ENCODE data around the gene OR1E1. TPM values are rescaled to one million over a fixed set of nuclear protein-coding genes. Genes with fewer than 3 reads are reported as not detected.
"Not testable (repeated sequence)": the region's sequence is repeated elsewhere in the genome, so short reads cannot be mapped to it uniquely, and the experiment has no call there.

The OR1E1 gene
- not detected for total RNA-seq

- H3K4me3 ChIP-seq = no peak within 1 kb of the TSS
- no peaks in the 10 kb centered on the region for H3K36me3 ChIP-seq
- H3K4me1 ChIP-seq (ENCODE audit: control insufficient read depth in 1 of 2, low read depth in 2 of 2) = no peaks in the 10 kb centered on the region
- no peak for TF ChIP-seq CTCF (IDR thresholded peaks at IDR 0.05)
- DNase-seq (ENCODE audit: low spot score) (no peak), ATAC-seq (ENCODE audit: insufficient number of reproducible peaks, low FRiP score, low read depth) (no peak)
- no peaks in the 10 kb centered on the region for H3K27me3 ChIP-seq (replicated peaks; ENCODE audit: insufficient read depth)
- no peaks in the 10 kb centered on the region for H3K9me3 ChIP-seq
- no peak within 1 kb of the TSS for H3K27ac ChIP-seq
Measured at GRCh38 chr17:3398310-3398709, at the start of gene OR1E1. Gene OR1E1, minus strand, starts transcription at chr17:3398410. Its CDS starts 0 bp downstream, at chr17:3398410.

GRCh38 chr17:3447625-3448024 lies 49.4 kb upstream of the OR1E1 start:
- Histone ChIP-seq H3K4me1 (ENCODE audit: control insufficient read depth in 1 of 2, low read depth in 2 of 2) (no peaks in the 10 kb centered on the region), H3K27ac (no peak overlapping the region), H3K36me3 (no peaks in the 10 kb centered on the region), H3K4me3 (no peak overlapping the region), H3K27me3 (replicated peaks; ENCODE audit: insufficient read depth) (no peaks in the 10 kb centered on the region), H3K9me3 (no peaks in the 10 kb centered on the region)
- DNase-seq (ENCODE audit: low spot score) = no peak
- ATAC-seq (ENCODE audit: insufficient number of reproducible peaks, low FRiP score, low read depth) = no peak
- TF ChIP-seq CTCF (IDR thresholded peaks at IDR 0.05) = no peak

DNA sequence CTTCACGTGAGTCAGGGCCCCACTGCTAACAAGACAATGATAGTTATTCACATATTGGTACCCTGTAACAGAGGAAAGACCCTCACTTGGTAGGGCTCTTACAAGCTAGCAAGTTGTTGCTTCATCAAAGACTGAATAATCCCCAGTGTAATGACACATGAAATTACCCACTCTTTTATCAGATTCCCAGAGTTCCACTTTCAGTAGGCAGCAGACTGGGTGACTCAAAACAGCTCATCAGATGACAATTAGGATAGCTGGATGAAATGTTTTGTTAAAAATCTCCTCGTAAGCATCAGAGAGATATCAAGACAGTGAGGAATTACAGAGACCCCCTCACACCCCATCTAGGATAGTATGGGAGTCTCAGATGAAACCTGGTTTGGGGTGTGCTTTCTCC lies 42.2 kb upstream of the OR1E1 start:
- H3K4me1 ChIP-seq (ENCODE audit: control insufficient read depth in 1 of 2, low read depth in 2 of 2) = no peaks in the 10 kb centered on the region
- no peaks in the 10 kb centered on the region for H3K9me3 ChIP-seq
- no peak for DNase-seq (ENCODE audit: low spot score)
- ATAC-seq (ENCODE audit: insufficient number of reproducible peaks, low FRiP score, low read depth) = no peak
- no peak for TF ChIP-seq CTCF (IDR thresholded peaks at IDR 0.05)
- no peak overlapping the region for H3K27ac ChIP-seq
- H3K27me3 ChIP-seq (replicated peaks; ENCODE audit: insufficient read depth) = no peaks in the 10 kb centered on the region
- H3K36me3 ChIP-seq = no peaks in the 10 kb centered on the region
- H3K4me3 ChIP-seq = no peak overlapping the region

GRCh38 chr17:3438368-3438767 lies 40.2 kb upstream of the OR1E1 start:
- Histone ChIP-seq H3K9me3 (no peaks in the 10 kb centered on the region), H3K27me3 (replicated peaks; ENCODE audit: insufficient read depth) (no peaks in the 10 kb centered on the region), H3K4me3 (no peak overlapping the region), H3K4me1 (ENCODE audit: control insufficient read depth in 1 of 2, low read depth in 2 of 2) (no peaks in the 10 kb centered on the region), H3K36me3 (no peaks in the 10 kb centered on the region), H3K27ac (no peak overlapping the region)
- no peak for DNase-seq (ENCODE audit: low spot score)
- no peak for TF ChIP-seq CTCF (IDR thresholded peaks at IDR 0.05)
- no peak for ATAC-seq (ENCODE audit: insufficient number of reproducible peaks, low FRiP score, low read depth)

DNA sequence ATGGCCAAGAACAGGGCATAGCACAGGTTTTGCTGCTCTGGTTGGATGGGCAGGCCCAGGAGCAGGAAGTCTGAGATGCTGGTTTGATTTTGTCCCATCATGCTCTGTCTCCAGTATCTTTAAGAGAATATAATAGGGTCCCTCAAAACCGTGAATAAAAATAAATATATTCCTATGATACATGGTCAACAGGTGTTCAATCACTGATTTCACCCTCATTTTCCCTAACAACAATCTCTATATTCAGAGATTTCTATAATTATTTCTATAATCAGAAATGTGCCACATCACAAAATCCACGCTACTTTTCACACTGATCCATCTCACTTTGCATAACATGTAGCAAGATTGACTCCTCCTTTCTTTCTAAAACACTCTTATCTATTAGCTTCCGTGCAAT lies 35.5 kb upstream of the OR1E1 start, which contains the start of gene OR1E2:
Gene OR1E2 (minus strand): TSS at position 101 of the 400 bp plus-strand sequence. CDS start 0 bp downstream, at position 101.
- no peak for ATAC-seq (ENCODE audit: insufficient number of reproducible peaks, low FRiP score, low read depth)
- DNase-seq (ENCODE audit: low spot score) = no peak

DNA sequence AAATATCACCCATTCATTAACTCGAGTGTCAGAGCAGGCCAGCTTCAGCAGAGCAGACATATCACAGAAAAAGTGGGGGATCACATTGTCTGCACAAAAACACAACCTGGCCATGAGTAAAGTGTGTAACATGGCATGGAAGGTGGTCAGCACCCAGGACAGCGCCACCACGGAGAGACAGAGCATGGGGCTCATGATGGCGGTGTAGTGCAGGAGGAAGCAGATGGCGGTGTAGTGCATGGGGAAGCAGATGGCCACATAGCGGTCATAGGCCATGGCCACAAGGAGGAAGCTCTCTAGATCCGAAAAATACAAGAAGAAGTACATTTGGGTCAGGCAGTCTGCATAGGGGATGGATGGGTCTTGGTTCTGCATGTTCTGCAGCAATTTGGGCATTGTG lies 35.0 kb upstream of the OR1E1 start:
- not testable (repeated sequence) for ATAC-seq (ENCODE audit: insufficient number of reproducible peaks, low FRiP score, low read depth); H3K4me3 ChIP-seq; H3K27me3 ChIP-seq (replicated peaks; ENCODE audit: insufficient read depth); H3K4me1 ChIP-seq (ENCODE audit: control insufficient read depth in 1 of 2, low read depth in 2 of 2); DNase-seq (ENCODE audit: low spot score); H3K27ac ChIP-seq; H3K36me3 ChIP-seq; H3K9me3 ChIP-seq

More for the DNA sequence above, 35.5 kb upstream of the OR1E1 start, which contains the start of gene OR1E2:
- no peaks in the 10 kb centered on the region for H3K27me3 ChIP-seq (replicated peaks; ENCODE audit: insufficient read depth)
- no peaks in the 10 kb centered on the region for H3K4me1 ChIP-seq (ENCODE audit: control insufficient read depth in 1 of 2, low read depth in 2 of 2)
- H3K27ac ChIP-seq = no peak within 1 kb of the TSS
- H3K4me3 ChIP-seq = no peak within 1 kb of the TSS
- TF ChIP-seq CTCF (IDR thresholded peaks at IDR 0.05) = no peak
- H3K9me3 ChIP-seq = no peaks in the 10 kb centered on the region
- H3K36me3 ChIP-seq = no peaks in the 10 kb centered on the region

Measured in thoracic aorta (tissue), 2 donors.